ENCODE data around the gene ETAA1.

ETAA1 gene

GRCh38 chr2:67379048-67379447 is 18.1 kb upstream of the ETAA1 start:
- H2BK120ac ChIP-seq (ENCODE audit: low read depth, low read length), result no peak overlapping the region
- H3K79me2 ChIP-seq (ENCODE audit: control insufficient read depth, insufficient read depth, low read length), result no peaks in the 10 kb centered on the region
- H3K36me3 ChIP-seq (ENCODE audit: control insufficient read depth, insufficient read depth, low read length), result no peaks in the 10 kb centered on the region
- no peak overlapping the region for H3K9ac ChIP-seq (ENCODE audit: low read length)
- H4K8ac ChIP-seq (ENCODE audit: low read depth, low read length), result no peak overlapping the region
- no peak overlapping the region for H2BK5ac ChIP-seq (ENCODE audit: low read length)
- H4K5ac ChIP-seq (ENCODE audit: low read length), result no peak overlapping the region
- H3K4me3 ChIP-seq (ENCODE audit: low read length), result no peak overlapping the region
- no peak overlapping the region for H2BK15ac ChIP-seq (replicated peaks; ENCODE audit: low read depth)
- no peak for DNase-seq
- no peaks in the 10 kb centered on the region for H3K79me1 ChIP-seq (ENCODE audit: low read length)
- no peaks in the 10 kb centered on the region for H3K27me3 ChIP-seq (ENCODE audit: insufficient read depth, low read length, poor library complexity)
- no peak overlapping the region for H3K56ac ChIP-seq (ENCODE audit: low read length)
- no CpG with 5 or more reads among the region's 1 CpG for WGBS (ENCODE audit: extremely low coverage, insufficient coverage, low lambda C conversion rate)
- no peak overlapping the region for H3K4ac ChIP-seq (ENCODE audit: low read depth, low read length)
- H3K4me1 ChIP-seq (ENCODE audit: control insufficient read depth, low read depth, low read length), result no peaks in the 10 kb centered on the region
- no peak overlapping the region for H3K4me2 ChIP-seq (ENCODE audit: low read length)
- no peak overlapping the region for H3K23ac ChIP-seq (ENCODE audit: low read length)
- H3K18ac ChIP-seq (ENCODE audit: low read length), result no peak overlapping the region
- H3K27ac ChIP-seq (ENCODE audit: low read depth, low read length), result no peak overlapping the region
- H2AK5ac ChIP-seq (ENCODE audit: low read length), result no peak overlapping the region

- Histone ChIP-seq H4K5ac (ENCODE audit: low read length) (no peak overlapping the region), H3K4me2 (ENCODE audit: low read length) (no peak overlapping the region), H3K27ac (ENCODE audit: low read depth, low read length) (no peak overlapping the region), H3K56ac (ENCODE audit: low read length) (no peak overlapping the region), H4K8ac (ENCODE audit: low read depth, low read length) (no peak overlapping the region), H2BK120ac (ENCODE audit: low read depth, low read length) (no peak overlapping the region), H3K9ac (ENCODE audit: low read length) (no peak overlapping the region), H3K27me3 (ENCODE audit: insufficient read depth, low read length, poor library complexity) (no peaks in the 10 kb centered on the region), H3K4me1 (ENCODE audit: control insufficient read depth, low read depth, low read length) (no peaks in the 10 kb centered on the region), H3K4me3 (ENCODE audit: low read length) (no peak overlapping the region), H3K79me1 (ENCODE audit: low read length) (no peaks in the 10 kb centered on the region), H3K36me3 (ENCODE audit: control insufficient read depth, insufficient read depth, low read length) (no peaks in the 10 kb centered on the region), H2AK5ac (ENCODE audit: low read length) (no peak overlapping the region), H2BK5ac (ENCODE audit: low read length) (no peak overlapping the region), H3K23ac (ENCODE audit: low read length) (no peak overlapping the region), H2BK15ac (replicated peaks; ENCODE audit: low read depth) (no peak overlapping the region), H3K4ac (ENCODE audit: low read depth, low read length) (no peak overlapping the region), H3K18ac (ENCODE audit: low read length) (no peak overlapping the region), H3K79me2 (ENCODE audit: control insufficient read depth, insufficient read depth, low read length) (no peaks in the 10 kb centered on the region)
- no peak for DNase-seq
- no CpG with 5 or more reads among the region's 3 CpGs for WGBS (ENCODE audit: extremely low coverage, insufficient coverage, low lambda C conversion rate)
These were observed 12.9 kb upstream of the ETAA1 start for GRCh38 chr2:67384123-67384822.

- no peak overlapping the region for H2BK15ac ChIP-seq (replicated peaks; ENCODE audit: low read depth)
- H3K36me3 ChIP-seq (ENCODE audit: control insufficient read depth, insufficient read depth, low read length), result no peaks in the 10 kb centered on the region
- no peak overlapping the region for H3K23ac ChIP-seq (ENCODE audit: low read length)
- H3K27ac ChIP-seq (ENCODE audit: low read depth, low read length), result peak overlapping the region; percentile 42
- H2BK5ac ChIP-seq (ENCODE audit: low read length), result no peak overlapping the region
- H3K4ac ChIP-seq (ENCODE audit: low read depth, low read length), result no peak overlapping the region
- H3K79me1 ChIP-seq (ENCODE audit: low read length), result no peaks in the 10 kb centered on the region
- H3K4me3 ChIP-seq (ENCODE audit: low read length), result no peak overlapping the region
- WGBS (ENCODE audit: extremely low coverage, insufficient coverage, low lambda C conversion rate), result no CpG with 5 or more reads among the region's 2 CpGs
- no peak overlapping the region for H4K5ac ChIP-seq (ENCODE audit: low read length)
- no peak overlapping the region for H4K8ac ChIP-seq (ENCODE audit: low read depth, low read length)
- peak; percentile 55 for DNase-seq
- peaks cover 3% of the 10 kb centered on the region for H3K4me1 ChIP-seq (ENCODE audit: control insufficient read depth, low read depth, low read length)
- no peak overlapping the region for H2BK120ac ChIP-seq (ENCODE audit: low read depth, low read length)
- no peak overlapping the region for H3K56ac ChIP-seq (ENCODE audit: low read length)
- peak overlapping the region; percentile 60 for H3K18ac ChIP-seq (ENCODE audit: low read length)
- H3K27me3 ChIP-seq (ENCODE audit: insufficient read depth, low read length, poor library complexity), result no peaks in the 10 kb centered on the region
- no peak overlapping the region for H2AK5ac ChIP-seq (ENCODE audit: low read length)
- no peak overlapping the region for H3K4me2 ChIP-seq (ENCODE audit: low read length)
- no peaks in the 10 kb centered on the region for H3K79me2 ChIP-seq (ENCODE audit: control insufficient read depth, insufficient read depth, low read length)
- H3K9ac ChIP-seq (ENCODE audit: low read length), result no peak overlapping the region
These were observed 8.5 kb upstream of the ETAA1 start for GRCh38 chr2:67388680-67389079.

- H3K56ac ChIP-seq (ENCODE audit: low read length), result no peak overlapping the region
- no peak overlapping the region for H3K4me3 ChIP-seq (ENCODE audit: low read length)
- peaks cover 3% of the 10 kb centered on the region for H3K4me1 ChIP-seq (ENCODE audit: control insufficient read depth, low read depth, low read length)
These were observed 7.8 kb upstream of the ETAA1 start for GRCh38 chr2:67389286-67389685.

GRCh38 chr2:67389788-67390187 is 7.3 kb upstream of the ETAA1 start:
- Histone ChIP-seq H3K23ac (ENCODE audit: low read length) (no peak overlapping the region), H3K4ac (ENCODE audit: low read depth, low read length) (no peak overlapping the region), H3K27me3 (ENCODE audit: insufficient read depth, low read length, poor library complexity) (no peaks in the 10 kb centered on the region), H3K27ac (ENCODE audit: low read depth, low read length) (no peak overlapping the region), H2BK5ac (ENCODE audit: low read length) (peak overlapping the region; percentile 66), H2AK5ac (ENCODE audit: low read length) (no peak overlapping the region), H3K36me3 (ENCODE audit: control insufficient read depth, insufficient read depth, low read length) (no peaks in the 10 kb centered on the region), H4K5ac (ENCODE audit: low read length) (no peak overlapping the region), H2BK15ac (replicated peaks; ENCODE audit: low read depth) (no peak overlapping the region), H2BK120ac (ENCODE audit: low read depth, low read length) (peak overlapping the region; percentile 82), H3K79me2 (ENCODE audit: control insufficient read depth, insufficient read depth, low read length) (no peaks in the 10 kb centered on the region), H3K79me1 (ENCODE audit: low read length) (no peaks in the 10 kb centered on the region), H3K9ac (ENCODE audit: low read length) (no peak overlapping the region), H3K4me1 (ENCODE audit: control insufficient read depth, low read depth, low read length) (peaks cover 3% of the 10 kb centered on the region), H3K4me2 (ENCODE audit: low read length) (no peak overlapping the region), H3K18ac (ENCODE audit: low read length) (peak overlapping the region; percentile 75), H3K56ac (ENCODE audit: low read length) (peak overlapping the region; percentile 27), H4K8ac (ENCODE audit: low read depth, low read length) (peak overlapping the region; percentile 2), H3K4me3 (ENCODE audit: low read length) (no peak overlapping the region)
- DNase-seq, result peak; percentile 10

More at GRCh38 chr2:67389286-67389685, 7.8 kb upstream of the ETAA1 start:
- H4K8ac ChIP-seq (ENCODE audit: low read depth, low read length), result no peak overlapping the region
- H3K27ac ChIP-seq (ENCODE audit: low read depth, low read length), result no peak overlapping the region
- no peak overlapping the region for H2BK15ac ChIP-seq (replicated peaks; ENCODE audit: low read depth)
- no peaks in the 10 kb centered on the region for H3K27me3 ChIP-seq (ENCODE audit: insufficient read depth, low read length, poor library complexity)
- no peak overlapping the region for H3K4me2 ChIP-seq (ENCODE audit: low read length)
- H2BK5ac ChIP-seq (ENCODE audit: low read length), result no peak overlapping the region
- no peaks in the 10 kb centered on the region for H3K79me2 ChIP-seq (ENCODE audit: control insufficient read depth, insufficient read depth, low read length)
- H3K18ac ChIP-seq (ENCODE audit: low read length), result no peak overlapping the region
- no peak overlapping the region for H4K5ac ChIP-seq (ENCODE audit: low read length)
- DNase-seq, result peak; percentile 53
- no peak overlapping the region for H2BK120ac ChIP-seq (ENCODE audit: low read depth, low read length)
- no peak overlapping the region for H3K23ac ChIP-seq (ENCODE audit: low read length)
- no peaks in the 10 kb centered on the region for H3K79me1 ChIP-seq (ENCODE audit: low read length)
- no peak overlapping the region for H2AK5ac ChIP-seq (ENCODE audit: low read length)
- WGBS (ENCODE audit: extremely low coverage, insufficient coverage, low lambda C conversion rate), result no CpG with 5 or more reads among the region's 2 CpGs
- no peaks in the 10 kb centered on the region for H3K36me3 ChIP-seq (ENCODE audit: control insufficient read depth, insufficient read depth, low read length)
- H3K4ac ChIP-seq (ENCODE audit: low read depth, low read length), result no peak overlapping the region
- H3K9ac ChIP-seq (ENCODE audit: low read length), result no peak overlapping the region

- Histone ChIP-seq H3K4me2 (ENCODE audit: low read length) (no peak overlapping the region), H3K27ac (ENCODE audit: low read depth, low read length) (no peak overlapping the region), H4K5ac (ENCODE audit: low read length) (no peak overlapping the region), H3K56ac (ENCODE audit: low read length) (no peak overlapping the region), H3K4me3 (ENCODE audit: low read length) (no peak overlapping the region), H3K27me3 (ENCODE audit: insufficient read depth, low read length, poor library complexity) (no peaks in the 10 kb centered on the region), H3K36me3 (ENCODE audit: control insufficient read depth, insufficient read depth, low read length) (no peaks in the 10 kb centered on the region), H4K8ac (ENCODE audit: low read depth, low read length) (no peak overlapping the region), H3K79me1 (ENCODE audit: low read length) (no peaks in the 10 kb centered on the region), H2BK120ac (ENCODE audit: low read depth, low read length) (no peak overlapping the region), H3K79me2 (ENCODE audit: control insufficient read depth, insufficient read depth, low read length) (no peaks in the 10 kb centered on the region), H2BK5ac (ENCODE audit: low read length) (no peak overlapping the region), H3K4ac (ENCODE audit: low read depth, low read length) (no peak overlapping the region), H3K18ac (ENCODE audit: low read length) (no peak overlapping the region), H2AK5ac (ENCODE audit: low read length) (no peak overlapping the region), H3K23ac (ENCODE audit: low read length) (no peak overlapping the region), H2BK15ac (replicated peaks; ENCODE audit: low read depth) (no peak overlapping the region), H3K9ac (ENCODE audit: low read length) (no peak overlapping the region), H3K4me1 (ENCODE audit: control insufficient read depth, low read depth, low read length) (peaks cover 3% of the 10 kb centered on the region)
- no peak for DNase-seq
These were observed 3.9 kb upstream of the ETAA1 start for GRCh38 chr2:67393237-67393636.
